NCI-H1092 treated with DMSO at 0.1 percent for 48 hours (cell line): ENCODE measurements around the gene NUMB.
"Not testable (repeated sequence)": the region's sequence is repeated elsewhere in the genome, so short reads cannot be mapped to it uniquely, and the experiment has no call there.

Experiments used
- DNase-seq: peaks from one replicate; lab custom pipeline; 2025; lab: John Stamatoyannopoulos, UW

NUMB gene

DNA sequence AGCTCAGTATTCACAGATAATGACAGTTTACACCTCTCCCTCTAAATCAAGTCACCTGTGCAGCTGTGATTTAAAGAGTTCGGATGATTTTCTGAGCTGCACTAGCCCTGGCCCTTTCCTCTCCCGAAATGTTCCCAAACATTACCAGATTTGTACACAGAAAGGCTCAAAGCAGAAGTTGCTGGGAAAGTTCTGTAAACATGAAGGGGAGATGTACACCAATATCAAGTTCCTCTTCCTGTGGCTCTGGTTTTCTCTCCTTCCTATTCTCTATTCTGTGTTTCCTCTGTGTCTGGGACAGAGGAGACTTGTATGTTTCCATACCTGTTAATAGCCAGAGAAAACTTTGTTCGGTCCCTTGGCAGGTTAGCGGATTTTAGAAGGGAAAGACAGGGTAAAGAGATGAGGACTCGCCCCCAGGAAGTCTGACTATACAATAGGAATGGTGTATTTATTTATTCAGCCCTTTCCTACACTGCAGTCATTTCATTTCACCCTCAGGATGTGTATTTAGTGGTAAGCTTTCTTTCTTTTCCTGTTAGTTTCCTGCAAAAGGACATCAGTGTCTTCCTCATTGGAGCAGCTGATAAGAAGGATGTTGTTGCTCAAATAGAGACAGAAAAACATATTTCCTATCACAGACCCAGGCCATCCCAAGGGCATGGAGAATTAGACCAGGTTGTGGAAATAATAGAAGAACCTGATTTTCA, 7.6 kb upstream of the NUMB start:
- DNase-seq, result no peak

DNA sequence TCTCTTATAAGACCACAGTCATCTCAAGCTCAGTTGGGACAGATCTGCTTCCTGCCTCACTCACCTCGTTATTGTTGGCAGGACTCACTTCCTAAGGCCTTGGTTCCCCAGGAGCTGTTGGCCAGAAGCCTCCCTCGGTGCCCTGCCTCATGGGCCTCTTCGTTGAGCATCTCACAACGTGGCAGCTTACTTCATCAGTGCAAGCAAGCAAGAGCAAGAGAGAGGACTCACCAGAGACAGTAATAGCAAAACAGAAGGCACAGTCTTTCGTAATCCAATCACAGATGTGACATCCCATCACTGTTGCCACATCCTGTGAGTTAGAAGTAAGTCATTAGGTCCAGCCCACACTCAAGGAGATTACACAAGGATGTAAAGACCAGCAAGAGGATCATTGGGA, 5.1 kb upstream of the NUMB start:
- no peak for DNase-seq

DNA sequence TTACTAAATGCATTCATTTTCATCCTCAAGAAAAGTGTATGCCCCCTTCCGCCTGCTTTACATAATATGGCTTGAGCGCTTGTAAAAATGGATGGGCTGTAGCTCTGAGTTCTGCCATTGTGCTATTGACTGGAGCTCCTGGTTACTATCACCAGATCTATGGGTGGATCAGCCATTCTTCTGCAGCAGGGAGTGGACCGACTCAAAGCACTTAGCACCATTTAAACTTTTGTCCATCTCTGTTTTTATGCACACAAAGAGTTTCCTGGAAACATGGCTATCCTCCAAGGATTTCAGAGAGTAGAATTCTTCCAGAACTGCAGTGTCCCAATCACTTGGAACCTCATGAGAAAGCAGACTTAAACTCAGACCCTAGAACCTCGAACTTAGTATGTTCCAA, 4.5 kb upstream of the NUMB start:
- DNase-seq, result peak; percentile 42

DNA sequence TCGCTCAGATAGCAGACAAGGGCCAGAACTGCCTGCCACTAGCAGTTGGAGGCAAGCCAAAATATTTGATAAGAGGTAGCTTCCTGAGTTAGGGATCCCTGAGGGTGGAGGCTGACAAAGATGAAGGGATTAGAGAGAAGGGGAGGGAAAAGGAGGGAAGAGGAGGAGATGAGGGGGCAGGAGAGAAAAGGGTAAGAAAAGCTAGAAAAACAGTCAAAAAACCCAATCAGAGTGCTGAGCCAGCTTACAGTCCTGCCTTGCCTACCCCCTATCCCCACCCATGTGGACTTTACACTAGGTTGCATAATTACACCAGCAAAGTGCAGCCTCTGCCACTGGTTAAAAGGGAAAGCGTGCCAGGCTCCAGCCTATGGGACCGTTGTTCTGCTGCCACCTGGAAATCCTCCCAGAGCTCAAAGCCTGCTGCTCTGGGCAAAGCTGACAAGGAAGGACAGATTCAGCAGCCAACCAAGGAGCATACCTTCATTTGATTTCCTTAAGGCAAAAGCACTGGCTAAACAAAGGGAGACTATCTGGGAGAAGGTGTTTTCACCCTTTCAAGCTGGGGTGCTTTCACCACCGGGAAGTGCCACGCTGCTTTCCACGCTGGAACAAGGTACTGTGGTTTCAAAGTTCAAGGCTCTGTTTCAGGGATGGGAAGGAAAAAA, 3.8 kb upstream of the NUMB start:
- DNase-seq, result peak; percentile 94

DNA sequence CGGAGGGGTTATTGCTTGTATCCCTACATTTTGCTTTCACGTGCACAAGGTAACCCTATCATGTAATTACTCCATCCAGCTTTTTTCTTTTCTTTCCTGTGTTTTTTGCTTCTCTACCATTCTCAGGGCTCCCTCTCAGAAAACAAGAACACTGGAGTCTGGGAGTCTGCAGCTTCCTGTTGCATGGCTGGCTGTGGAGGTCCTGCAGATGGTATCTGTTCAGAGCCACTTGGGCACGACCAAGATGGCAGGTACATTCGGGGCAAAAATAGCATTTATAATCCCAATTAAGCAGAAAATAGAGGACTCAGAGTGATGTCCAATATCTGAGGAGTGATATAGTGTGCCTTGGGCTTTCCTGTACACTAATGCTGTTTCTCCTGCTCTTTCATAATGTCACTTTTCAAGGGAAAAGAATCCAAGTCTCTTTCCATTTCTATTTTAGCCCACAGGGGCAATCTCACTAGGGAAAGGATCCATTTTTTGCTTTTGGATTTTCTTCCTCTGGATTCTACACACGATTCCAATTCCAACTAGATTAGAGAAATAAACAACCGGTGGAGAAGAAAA, 3.2 kb upstream of the NUMB start:
- DNase-seq, result peak; percentile 57

DNA sequence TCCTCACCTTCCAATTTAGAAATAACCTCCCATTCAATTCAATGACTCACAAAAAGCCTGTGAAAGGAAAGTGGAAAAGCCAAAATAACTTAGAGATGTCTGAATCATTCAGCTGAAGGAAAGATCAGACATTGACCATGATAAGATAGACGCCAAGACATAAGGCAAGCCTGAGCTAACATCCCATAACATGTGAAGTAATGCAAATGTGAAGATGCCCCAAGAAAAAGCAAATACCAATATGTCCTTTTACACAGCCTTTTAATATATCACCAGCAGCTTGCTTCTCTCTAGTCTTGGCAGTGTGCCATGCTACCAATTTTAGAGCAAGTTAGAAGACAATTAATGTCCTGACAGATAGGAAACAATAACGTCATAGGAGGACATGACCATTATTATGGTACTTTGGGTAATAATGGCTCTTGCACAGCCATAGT, 2.4 kb upstream of the NUMB start:
- peak; percentile 22 for DNase-seq

DNA sequence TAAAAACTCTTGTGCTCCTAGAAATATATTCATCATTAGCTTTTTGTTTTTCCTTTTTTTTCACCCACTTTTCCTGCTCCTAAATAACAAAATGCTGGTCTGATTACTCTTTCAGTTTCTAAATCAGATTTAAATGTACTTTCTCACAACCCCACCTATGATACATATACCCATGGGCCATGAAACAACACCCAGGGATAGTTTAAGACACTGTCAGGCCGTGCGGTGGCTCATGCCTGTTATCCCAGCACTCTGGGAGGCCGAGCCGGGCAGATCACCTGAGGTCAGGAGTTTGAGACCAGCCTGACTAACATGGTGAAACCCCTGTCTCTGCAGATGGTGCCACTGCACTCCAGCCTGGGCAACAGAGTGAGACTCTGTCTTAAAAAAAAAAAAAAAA, 1.6 kb upstream of the NUMB start:
- DNase-seq, result no peak

DNA sequence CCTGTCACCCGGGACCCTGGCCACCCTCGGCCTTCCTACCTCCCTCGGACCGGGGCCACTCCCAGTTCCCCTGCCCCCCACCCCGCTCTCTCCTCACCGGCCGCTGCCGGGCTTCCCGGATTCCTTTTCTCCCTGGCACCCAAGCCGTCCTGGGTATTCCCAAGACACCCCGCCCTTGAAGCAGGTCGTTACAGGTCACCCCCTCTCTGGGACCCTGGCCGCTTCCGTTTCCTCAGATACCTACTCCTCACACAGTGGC, 493 bp downstream of the NUMB start:
- peak; percentile 38 for DNase-seq

DNA sequence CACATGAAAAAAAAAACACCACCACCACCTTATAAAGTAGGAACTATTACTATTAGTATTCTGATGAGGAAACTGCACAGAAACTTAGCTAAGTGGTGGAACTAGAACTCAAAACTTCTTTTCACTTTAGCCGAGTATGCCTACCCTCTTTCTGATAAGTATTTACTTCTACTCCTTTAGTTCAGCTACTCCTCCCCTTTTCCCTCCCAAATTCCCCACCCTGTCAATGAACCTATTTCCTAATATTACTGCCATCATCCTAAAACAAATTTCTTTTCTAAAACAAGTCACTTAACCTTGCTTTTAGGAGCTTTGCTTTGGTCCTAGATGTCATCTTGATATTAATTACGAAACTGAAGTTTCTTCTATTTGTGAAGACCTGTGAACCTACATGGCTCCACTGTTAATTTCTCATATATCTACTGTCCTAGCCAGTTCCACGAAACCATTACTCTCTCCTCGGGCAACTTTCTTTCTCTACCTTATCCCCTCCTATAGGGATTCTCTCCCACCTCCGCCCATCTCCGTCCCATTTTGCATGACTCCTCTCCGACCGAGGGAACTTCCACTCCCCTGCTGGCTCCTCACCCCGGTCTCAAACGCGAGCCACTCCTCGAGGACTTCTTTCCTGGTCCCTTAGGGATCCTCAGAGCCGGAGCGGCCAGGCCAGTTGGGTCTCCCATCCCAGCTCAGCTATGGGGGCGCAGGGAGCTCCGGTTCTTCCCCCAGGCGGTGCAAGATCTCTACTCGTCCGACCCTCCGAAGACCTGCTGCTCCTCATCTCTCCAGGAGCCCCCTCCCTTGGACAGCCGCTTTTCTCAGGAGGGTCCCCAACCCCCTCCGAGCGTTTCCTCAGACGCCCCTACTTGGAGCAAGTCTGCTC, 1.1 kb downstream of the NUMB start:
- no peak for DNase-seq

DNA sequence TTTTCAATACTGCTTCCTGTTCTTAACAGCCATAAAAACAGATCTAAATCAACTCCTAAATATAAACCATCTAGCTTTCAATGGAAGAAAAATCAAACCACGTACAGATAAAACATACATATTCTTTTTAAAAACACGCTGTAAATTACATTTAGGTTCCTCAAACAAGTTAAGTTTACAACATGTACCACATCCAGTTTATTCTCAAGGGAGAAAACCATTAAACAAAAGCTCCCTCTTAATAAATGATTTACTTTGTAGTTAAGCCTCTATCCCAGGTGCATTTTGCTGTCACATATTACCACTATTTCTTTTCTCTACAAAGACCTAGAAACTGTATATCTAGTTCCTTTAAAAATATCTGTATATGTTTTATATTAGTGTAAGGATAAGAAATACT, 3.1 kb downstream of the NUMB start:
- DNase-seq, result no peak

DNA sequence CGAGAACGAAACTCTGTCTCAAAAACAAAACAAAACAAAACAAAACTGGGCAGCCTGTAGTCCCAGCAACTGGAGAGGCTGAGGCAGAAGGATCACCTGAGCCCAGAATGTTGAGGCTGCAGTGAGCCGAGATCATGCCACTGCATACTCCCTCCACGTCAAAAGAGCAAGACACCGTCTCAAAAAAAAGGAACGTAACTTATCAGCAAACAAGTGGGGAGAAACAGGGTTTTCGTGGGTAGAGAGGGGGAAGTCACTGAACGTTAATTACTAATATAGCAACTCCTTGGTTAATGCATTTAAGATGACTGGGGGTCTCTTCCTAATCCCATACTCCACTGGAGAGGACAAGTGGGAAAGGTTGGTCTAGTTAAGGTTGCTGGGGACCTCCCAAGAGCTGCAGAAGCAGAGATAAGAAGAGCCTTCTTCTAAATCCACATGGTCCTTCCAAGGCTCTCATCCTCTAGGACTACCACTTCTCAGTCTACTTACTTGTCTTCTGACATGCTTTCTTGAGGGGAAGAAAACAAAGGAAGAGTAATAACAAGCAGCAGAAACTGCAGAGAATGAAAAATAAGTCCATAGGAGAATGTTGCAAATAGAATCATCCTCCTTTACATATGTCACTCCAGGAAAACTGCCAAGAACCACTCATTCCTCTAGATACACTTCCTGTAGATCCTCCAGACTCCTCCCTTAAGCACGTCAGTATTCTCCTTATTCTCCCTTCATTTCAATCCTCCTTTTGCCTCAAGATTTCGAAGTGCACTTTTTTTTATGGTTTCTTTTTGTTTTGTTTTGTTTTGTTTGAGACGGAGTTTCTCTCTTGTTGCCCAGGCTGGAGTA, 5.8 kb downstream of the NUMB start:
- no peak for DNase-seq

DNA sequence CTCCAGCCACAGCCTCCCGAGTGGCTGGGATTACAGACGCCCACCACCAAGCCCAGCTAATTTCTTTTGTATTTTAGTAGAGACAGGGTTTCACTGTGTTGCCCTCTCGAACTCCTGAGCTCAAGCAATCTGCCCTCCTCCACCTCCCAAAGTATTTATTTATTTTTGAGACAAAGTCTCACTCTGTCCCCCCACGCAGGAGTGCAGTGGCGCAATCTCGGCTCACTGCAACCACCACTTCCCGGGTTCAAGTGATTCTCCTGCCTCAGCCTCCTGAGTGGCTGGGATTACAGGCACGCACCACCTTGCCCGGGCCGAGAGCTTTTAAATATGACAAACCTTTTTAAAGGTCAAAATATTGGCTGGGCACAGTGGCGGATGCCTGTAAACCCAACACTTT, 14.6 kb downstream of the NUMB start:
- DNase-seq, result no peak

DNA sequence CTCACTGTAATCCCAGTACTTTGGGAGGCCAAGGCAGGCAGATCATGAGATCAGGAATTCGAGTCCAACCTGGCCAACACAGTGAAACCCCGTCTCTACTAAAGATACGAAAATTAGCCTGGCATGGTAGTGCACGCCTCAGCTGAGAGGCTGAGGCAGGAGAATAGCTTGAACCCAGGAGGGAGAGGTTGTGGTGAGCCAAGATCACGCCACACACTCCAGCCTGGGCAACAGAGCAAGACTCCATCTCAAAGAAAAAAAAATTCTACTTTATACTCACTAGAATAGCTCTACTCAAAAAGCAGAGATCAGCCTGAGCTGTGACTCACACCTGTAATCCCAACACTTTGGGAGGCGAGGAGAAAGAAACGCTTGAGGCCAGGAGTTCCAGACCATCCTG, 17.1 kb downstream of the NUMB start:
- no peak for DNase-seq

DNA sequence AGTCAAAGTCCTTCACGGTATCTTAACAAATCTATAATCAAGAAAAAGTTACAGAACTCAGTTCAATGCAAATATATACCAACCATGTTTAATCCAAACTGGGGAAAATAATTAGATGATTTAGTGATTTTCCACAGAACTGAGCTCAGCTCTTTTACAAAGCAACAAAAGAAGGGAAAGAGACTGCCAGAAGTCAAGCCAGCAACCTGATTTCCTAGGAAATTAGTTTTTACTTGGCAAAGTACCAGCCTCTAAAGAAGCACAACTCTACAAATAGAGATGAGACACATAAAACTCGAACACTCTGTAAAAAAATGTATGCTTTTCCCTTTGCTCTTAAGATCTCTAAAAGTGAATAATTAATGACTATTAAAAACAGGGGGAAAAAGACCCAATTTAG, 19.4 kb downstream of the NUMB start:
- DNase-seq, result no peak

DNA sequence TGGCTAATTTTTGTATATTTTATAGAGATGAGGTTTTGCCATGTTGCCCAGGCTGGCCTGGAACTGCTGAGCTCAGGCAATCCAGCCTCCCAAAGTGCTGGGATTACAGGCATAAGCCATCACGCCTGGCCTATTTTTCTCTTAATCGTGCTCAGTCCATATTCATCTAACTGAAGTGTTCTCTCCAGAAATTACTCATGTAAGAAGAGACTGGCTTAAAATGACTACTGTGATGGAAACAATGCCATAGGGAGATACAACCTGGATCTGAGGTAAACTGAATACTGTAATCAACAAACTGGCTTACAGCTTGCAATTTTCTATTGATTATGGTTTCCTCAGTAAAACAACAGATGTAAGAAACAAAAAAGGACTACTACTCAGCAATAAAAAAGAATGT, 21.1 kb downstream of the NUMB start:
- no peak for DNase-seq

DNA sequence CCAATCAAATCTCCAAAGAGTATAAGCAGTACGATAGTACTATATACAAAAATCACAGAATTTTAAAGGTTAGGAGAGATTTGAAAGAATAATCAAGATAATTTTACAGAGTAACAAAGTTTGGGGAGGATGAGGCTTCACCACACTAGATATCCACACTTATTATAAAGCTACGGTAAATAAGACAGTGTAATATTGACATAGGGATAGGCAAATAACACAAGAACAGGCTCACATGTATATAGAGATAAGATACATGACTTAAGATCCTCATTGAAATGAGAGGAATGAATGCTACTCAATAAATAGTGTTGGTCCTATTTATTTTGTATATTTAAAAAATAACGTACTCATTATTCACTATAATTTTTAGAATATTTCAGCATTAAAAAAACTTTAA, 26.2 kb downstream of the NUMB start:
- DNase-seq, result no peak

DNA sequence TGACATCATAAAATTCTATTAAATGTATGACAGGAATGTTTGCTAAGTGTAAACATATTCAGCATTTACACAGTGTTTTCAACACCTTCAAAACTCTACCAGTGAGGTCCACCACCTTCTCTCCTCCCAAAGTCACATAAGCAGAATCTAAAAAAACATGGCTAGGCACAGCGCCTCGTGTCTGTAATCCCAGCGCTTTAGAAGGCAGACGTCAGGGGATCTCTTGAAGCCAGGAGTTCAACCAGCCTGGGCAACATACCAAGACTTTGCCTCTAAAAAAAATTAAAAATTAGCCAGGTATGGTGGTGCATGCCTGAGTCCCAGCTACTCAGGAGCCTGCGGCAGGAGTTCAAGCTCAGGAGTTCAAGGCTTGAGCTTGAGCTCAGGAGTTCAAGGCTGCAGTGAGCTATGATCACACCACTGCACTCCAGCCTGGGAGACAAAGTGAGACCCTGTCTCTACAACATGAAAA, 30.0 kb downstream of the NUMB start:
- DNase-seq, result no peak

DNA sequence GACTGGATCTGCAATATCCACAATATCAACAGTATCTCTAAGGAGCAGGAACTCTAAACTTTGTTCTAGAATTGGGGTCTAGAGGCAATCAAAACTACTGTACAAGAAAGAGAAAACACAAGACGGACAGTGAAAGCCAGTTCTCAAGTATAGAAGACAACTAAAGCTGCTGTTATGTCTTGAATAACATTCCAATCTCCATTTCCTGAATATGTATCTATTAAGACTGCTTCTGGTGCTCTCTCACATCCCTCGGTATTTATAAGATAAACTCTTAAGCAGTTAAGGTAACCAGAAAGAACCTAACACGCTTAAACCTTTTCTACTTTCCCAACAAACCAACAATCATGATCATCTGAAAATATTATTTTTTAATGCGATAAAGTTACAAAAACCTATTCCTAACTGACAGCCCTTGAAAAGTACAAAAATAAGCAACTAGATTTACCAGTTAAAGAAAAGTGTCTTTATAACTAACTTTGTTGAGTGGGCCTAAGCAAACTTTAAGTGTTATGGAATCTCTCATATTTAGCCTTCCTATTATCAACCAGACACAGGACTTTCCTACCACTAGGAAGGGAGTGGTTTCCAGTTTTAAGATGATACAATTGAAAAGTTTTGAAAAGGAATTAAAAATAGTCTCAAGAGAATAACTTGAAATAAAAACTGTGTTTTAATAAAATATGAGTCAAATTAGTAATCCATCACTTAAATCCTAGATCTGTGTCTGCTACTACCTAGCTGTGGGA, 30.7 kb downstream of the NUMB start:
- DNase-seq, result no peak

DNA sequence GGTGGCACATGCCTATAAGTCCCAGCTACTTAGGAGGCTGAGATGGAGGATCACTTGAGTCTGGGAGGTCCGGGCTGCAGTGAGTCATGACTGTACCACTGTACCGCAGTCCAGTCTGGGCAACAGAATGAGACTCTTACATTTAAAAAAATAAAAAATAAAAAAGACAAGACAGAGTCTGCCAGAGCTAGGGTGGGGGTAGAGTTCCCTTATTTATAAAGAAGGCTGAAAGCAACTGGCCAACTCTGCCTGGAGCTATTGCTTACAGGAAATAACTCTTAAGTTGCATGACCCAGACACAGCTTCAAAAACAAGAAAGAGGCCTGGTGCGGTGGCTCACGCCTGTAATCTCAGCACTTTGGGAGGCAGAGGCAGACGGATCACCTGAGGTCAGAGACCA, 31.5 kb downstream of the NUMB start:
- DNase-seq, result no peak

DNA sequence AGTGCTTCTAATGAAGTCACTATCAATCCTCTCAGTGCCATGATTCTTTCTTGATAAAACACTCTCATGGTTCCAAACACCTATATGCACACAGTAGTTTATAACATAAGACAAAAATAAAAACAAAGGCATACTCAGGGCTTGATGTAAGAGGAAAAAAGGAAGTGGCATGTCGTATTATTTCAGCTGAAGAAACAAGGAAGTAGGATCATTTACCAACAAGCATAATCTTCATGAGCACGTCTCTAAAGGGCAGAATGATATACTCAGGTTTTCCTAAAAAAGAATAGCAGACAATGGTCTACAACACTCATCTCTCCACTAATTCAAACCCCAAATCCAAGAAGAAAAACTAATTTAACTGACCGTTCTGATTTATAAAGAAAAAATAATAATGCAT, 33.9 kb downstream of the NUMB start:
- DNase-seq, result no peak

DNA sequence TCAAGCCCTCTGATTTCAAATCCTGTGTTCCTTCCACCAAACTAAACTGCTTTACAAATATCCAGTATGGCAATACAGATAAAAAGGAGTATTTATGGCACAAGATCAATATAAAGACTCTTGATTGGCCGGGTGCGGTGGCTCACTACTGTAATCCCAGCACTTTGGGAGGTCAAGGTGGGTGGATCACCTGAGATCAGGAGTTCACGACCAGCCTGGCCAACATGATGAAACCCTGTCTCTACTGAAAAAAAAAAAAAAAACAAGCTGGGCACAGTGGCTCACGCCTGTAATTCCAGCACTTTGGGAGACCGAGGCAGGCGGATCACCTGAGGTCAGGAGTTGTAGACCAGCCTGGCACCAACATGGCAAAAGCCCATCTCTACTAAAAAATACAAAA, 35.3 kb downstream of the NUMB start:
- not testable (repeated sequence) for DNase-seq
